ENCODE data around the gene TBC1D22B.
"Not testable (repeated sequence)": the region's sequence is repeated elsewhere in the genome, so short reads cannot be mapped to it uniquely, and the experiment has no call there.

The TBC1D22B gene

DNA sequence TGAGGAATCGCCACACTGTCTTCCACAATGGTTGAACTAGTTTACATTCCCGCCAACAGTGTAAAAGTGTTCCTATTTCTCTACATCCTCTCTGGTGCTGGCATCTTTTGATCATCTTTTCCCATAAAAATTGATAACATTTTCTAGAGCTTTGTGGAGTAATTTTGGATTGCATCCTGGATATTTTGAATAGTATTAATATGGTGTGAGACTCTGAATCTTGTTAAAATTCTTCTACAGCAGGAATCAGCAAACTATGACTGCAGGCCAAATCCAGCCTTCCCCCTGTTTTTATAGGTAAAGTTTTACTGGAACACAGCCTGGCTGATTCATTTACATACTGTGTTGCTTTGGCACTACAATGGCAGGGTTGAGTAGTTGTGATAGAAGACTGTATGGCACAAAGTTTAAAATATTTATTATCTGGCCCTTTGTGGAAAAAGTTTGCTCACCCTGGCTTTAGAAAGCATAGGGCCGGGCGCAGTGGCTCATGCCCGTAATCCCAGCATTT is 81.2 kb downstream of the TBC1D22B start:
- H3K4me3 ChIP-seq (ENCODE audit: low read length) = no peak overlapping the region
- no peak for DNase-seq (ENCODE audit: low read depth)
- TF ChIP-seq, protein P1, sequence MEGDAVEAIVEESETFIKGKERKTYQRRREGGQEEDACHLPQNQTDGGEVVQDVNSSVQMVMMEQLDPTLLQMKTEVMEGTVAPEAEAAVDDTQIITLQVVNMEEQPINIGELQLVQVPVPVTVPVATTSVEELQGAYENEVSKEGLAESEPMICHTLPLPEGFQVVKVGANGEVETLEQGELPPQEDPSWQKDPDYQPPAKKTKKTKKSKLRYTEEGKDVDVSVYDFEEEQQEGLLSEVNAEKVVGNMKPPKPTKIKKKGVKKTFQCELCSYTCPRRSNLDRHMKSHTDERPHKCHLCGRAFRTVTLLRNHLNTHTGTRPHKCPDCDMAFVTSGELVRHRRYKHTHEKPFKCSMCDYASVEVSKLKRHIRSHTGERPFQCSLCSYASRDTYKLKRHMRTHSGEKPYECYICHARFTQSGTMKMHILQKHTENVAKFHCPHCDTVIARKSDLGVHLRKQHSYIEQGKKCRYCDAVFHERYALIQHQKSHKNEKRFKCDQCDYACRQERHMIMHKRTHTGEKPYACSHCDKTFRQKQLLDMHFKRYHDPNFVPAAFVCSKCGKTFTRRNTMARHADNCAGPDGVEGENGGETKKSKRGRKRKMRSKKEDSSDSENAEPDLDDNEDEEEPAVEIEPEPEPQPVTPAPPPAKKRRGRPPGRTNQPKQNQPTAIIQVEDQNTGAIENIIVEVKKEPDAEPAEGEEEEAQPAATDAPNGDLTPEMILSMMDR (conservative IDR thresholded peaks at IDR 0.05; ENCODE audit: low read depth, low read length) = no peak

DNA sequence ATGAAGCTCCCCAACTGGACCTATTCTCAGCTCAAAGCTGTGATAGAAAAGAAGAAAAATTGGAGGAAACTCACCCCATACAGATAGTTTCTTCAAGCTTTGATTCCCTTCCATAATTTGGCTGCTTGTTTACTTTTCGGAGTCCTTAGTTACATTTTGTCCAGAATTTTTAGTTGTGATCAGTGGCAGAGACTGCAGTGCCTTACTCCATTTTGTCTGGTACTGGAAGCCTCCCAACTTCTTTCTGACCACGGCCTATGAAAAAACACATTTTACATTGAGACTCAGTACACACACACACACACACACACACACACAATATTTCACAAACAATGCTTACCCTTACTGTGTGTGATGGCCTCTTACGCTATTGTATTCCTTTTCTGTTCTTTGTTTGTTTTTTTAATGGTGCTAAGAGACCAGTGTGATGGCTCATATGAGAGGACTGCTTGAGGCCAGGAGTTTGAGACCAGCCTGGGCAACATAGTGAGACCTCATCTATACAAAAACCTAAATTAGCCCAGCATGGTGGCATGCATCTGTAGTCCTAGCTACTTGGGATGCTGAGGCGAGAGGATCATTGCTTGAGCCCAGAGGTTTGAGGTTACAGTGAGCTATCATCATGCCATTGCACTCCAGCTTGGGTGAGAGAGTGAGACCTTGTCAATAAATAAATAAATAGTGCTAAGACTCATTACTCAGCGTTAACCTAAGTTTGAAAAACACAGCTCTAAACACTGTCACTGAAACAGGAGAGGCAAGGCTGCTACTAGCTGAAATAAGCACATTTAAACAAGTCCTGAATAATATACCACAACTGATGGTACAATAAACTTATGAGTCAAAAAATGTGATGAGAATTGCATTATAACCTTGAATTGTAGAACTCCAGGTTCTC is 82.4 kb downstream of the TBC1D22B start:
- DNase-seq (ENCODE audit: low read depth) = no peak
- H3K4me3 ChIP-seq (ENCODE audit: low read length) = no peak overlapping the region
- TF ChIP-seq, protein P1 (conservative IDR thresholded peaks at IDR 0.05; ENCODE audit: low read depth, low read length) = no peak

DNA sequence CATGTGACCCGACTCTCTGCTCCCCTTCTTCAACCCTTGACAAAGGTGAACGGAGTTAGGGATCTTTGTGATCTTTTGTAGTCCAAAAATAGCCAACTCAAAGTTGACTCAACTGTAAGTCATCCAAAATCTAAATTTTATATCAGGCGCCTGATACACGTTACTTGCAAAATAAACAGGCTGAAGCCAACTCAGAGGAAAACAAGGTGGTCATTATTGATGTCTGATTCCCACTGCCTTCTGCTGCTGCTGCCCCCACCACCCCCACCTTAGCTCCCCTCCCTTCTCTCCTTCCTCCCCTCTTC is 83.0 kb downstream of the TBC1D22B start:
- H3K4me3 ChIP-seq (ENCODE audit: low read length) = no peak overlapping the region
- DNase-seq (ENCODE audit: low read depth) = no peak
- TF ChIP-seq, protein P1 (conservative IDR thresholded peaks at IDR 0.05; ENCODE audit: low read depth, low read length) = no peak

DNA sequence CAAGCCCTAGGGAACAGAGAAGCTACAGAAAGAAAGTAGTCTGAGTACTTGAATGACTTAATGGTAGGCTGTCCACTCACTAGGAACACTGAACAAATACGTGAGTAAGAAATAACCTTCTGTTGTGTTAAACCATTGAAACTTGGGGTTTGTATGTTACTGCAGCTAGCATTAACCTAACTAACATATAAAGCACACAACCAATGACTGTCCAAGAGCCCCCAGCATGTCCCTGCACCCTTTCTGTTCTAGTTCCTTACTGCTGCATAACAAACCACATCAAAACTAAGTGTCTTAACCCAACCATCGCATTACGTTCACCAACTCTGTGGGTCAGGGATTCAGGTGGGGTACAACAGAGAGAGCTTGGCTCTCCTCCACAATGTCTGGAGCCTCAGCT is 85.7 kb downstream of the TBC1D22B start:
- DNase-seq (ENCODE audit: low read depth) = no peak
- TF ChIP-seq, protein P1 (conservative IDR thresholded peaks at IDR 0.05; ENCODE audit: low read depth, low read length) = no peak
- no peak overlapping the region for H3K4me3 ChIP-seq (ENCODE audit: low read length)

DNA sequence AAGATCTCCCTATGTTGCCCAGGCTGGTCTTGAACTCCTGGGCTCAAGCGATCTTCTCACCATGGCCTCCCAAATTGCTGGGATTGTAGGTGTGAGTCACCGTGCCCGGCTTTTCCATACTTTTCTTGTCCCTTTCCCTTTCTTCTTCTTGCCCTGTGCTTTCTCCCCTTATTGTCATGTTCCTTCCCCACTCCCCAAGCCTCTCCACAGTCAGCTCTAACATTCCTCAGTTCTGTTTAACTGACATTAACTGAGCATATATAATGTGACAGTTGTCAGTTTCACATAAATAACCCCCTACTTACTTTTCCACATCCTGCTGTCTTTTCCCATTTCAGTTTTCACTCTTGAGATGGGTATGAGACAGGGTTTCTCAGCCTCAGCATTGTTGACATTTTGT is 86.7 kb downstream of the TBC1D22B start:
- DNase-seq (ENCODE audit: low read depth) = no peak
- no peak overlapping the region for H3K4me3 ChIP-seq (ENCODE audit: low read length)
- TF ChIP-seq, protein P1 (conservative IDR thresholded peaks at IDR 0.05; ENCODE audit: low read depth, low read length) = no peak

DNA sequence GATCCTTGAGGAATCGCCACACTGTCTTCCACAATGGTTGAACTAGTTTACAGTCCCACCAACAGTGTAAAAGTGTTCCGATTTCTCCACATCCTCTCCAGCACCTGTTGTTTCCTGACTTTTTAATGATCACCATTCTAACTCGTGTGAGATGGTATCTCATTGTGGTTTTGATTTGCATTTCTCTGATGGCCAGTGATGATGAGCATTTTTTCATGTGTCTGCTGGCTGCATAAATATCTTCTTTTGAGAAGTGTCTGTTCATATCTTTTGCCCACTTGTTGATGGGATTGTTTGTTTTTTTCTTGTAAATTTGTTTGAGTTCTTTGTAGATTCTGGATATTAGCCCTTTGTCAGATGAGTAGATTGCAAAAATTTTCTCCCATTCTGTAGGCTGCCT is 88.2 kb downstream of the TBC1D22B start:
- not testable (repeated sequence) for DNase-seq (ENCODE audit: low read depth)

DNA sequence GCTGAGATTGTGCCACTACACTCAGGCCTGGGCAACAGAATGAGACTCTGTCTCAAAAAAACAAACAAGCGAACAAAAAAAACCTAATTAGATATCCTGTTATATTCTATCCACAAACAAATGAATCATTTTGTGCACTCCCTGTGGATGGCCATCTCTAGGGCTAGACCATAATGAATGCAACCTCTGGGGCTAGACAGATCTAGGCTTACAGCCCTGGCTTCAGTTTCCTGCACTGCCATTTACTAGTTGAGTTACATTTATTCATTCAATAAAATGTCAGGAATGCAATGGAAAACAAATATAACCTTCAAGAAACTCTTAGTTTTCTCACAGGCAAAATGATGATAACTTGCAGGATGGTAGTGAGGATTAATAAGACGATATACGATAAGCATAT is 89.6 kb downstream of the TBC1D22B start:
- DNase-seq (ENCODE audit: low read depth) = no peak

More for the DNA sequence above, 88.2 kb downstream of the TBC1D22B start:
- H3K4me3 ChIP-seq (ENCODE audit: low read length) = not testable (repeated sequence)

More for the DNA sequence above, 89.6 kb downstream of the TBC1D22B start:
- no peak overlapping the region for H3K4me3 ChIP-seq (ENCODE audit: low read length)
- TF ChIP-seq, protein P1 (conservative IDR thresholded peaks at IDR 0.05; ENCODE audit: low read depth, low read length) = no peak

All from retinal pigment epithelial cell (primary cell).